Lung (tissue), 12 donors: ENCODE results near the gene PAPSS2. TPM values are rescaled to one million over a fixed set of nuclear protein-coding genes. Genes with fewer than 3 reads are reported as not detected.

Source experiments
- ATAC-seq: fragments of 200-7000 bp; cut with Tn5 transposase; one replicate; pipeline ENCODE4 v1.9.1; 2020; ENCODE audit warnings: moderate number of reproducible peaks; ENCODE audit not compliant: insufficient read depth, low FRiP score
- DNase-seq, 3 donors: peaks; one replicate each; pipeline ENCODE4 v3.0.0-alpha.2; 2013 to 2017
- H3K27ac ChIP-seq, 2 donors: one replicate each; pipeline ENCODE4 v1.5.1; 2013; ENCODE audit warnings: mild to moderate bottlenecking in 2 of 2, moderate library complexity in 2 of 2, control low read depth in 1 of 2, inconsistent platforms in 1 of 2, low read depth in 1 of 2, low read length in 1 of 2
- H3K27me3 ChIP-seq, 3 donors: one replicate each; pipeline ENCODE4 v1.5.1; 2013; ENCODE audit warnings: low read length in 2 of 3; ENCODE audit not compliant: control insufficient read depth in 3 of 3, insufficient read depth in 3 of 3
- H3K36me3 ChIP-seq, 4 donors: one replicate each; pipeline ENCODE4 v1.5.1; 2013; ENCODE audit warnings: low read length in 4 of 4, mild to moderate bottlenecking in 1 of 4, moderate library complexity in 1 of 4; ENCODE audit not compliant: control insufficient read depth in 4 of 4, insufficient read depth in 4 of 4
- H3K4me1 ChIP-seq, 5 donors: one replicate each; pipeline ENCODE4 v1.5.1; 2013; ENCODE audit warnings: low read length in 5 of 5, mild to moderate bottlenecking in 2 of 5, moderate library complexity in 1 of 5; ENCODE audit not compliant: control insufficient read depth in 5 of 5, insufficient read depth in 5 of 5
- H3K4me3 ChIP-seq: one replicate; pipeline ENCODE4 v1.5.1; 2013; ENCODE audit warnings: mild to moderate bottlenecking, control low read depth, moderate library complexity
- H3K9ac ChIP-seq, 2 donors: one replicate each; pipeline ENCODE4 v1.5.1; 2013; ENCODE audit warnings: low read length in 2 of 2, control low read depth in 1 of 2; ENCODE audit not compliant: insufficient read depth in 1 of 2
- H3K9me3 ChIP-seq, 4 donors: one replicate each; pipeline ENCODE4 v1.5.1; 2013; ENCODE audit warnings: low read length in 3 of 4, mild to moderate bottlenecking in 1 of 4, moderate library complexity in 1 of 4; ENCODE audit not compliant: control insufficient read depth in 4 of 4, insufficient read depth in 3 of 4
- CTCF ChIP-seq: IDR thresholded peaks from 2 replicates; pipeline ENCODE4 v1.5.1; 2012; ENCODE audit warnings: mild to moderate bottlenecking; ENCODE audit errors: control extremely low read depth, extremely low read depth
- WGBS, 2 donors: extraction: QIAGEN DNeasy Blood & Tissue Kit; methylation state at CpG; one replicate each; pipeline ENCODE4 v1.1.7; 2013; 5-methylcytosine and 5-hydroxymethylcytosine counted together
- polyA plus RNA-seq, 2 donors: library from polyadenylated mRNA; stranded (reverse); fragments of 200-250 nt; gene quantifications; one replicate each; pipeline ENCODE4 v1.2.1, GENCODE V29; 2013
- total RNA-seq, 2 donors: library from RNA; depleted of rRNA in 1 of 2; stranded (reverse); fragments of >200 nt in 1 of 2; gene quantifications; one replicate each; pipeline ENCODE4 v1.2.1, GENCODE V29; 2014 to 2021
- donor health status: control.
- donor health status: control.
- donor health status: Bipolar disorder and iron deficiency.
- donor health status: healthy.
- donor health status: DM: yes; HTN: yes; CAD: no.

PAPSS2 gene
- total and polyA plus RNA-seq, 4 donors = 29.0 to 107 (median 81.1) TPM

- no peak overlapping the region for H3K27ac ChIP-seq
- no peaks in the 10 kb centered on the region for H3K27me3 ChIP-seq
- DNase-seq = no peak
- H3K4me1 ChIP-seq = peaks cover 0 to 2% (median 0%) of the 10 kb centered on the region in 5 donors
- H3K4me3 ChIP-seq = no peak overlapping the region
- H3K36me3 ChIP-seq = peaks cover 0 to 17% (median 6%) of the 10 kb centered on the region in 4 donors
- no peak for ATAC-seq
- no peaks in the 10 kb centered on the region for H3K9me3 ChIP-seq
- no peak overlapping the region for H3K9ac ChIP-seq
- 82 to 91% methylated on average over 8 of the region's 8 CpGs for WGBS, 2 donors
- TF ChIP-seq CTCF = no peak
Measured at GRCh38 chr10:87753995-87754866, 94.6 kb downstream of the PAPSS2 start.

- Histone ChIP-seq H3K4me1 (peaks cover 0 to 5% (median 0%) of the 10 kb centered on the region in 5 donors), H3K36me3 (peaks cover 0 to 22% (median 8%) of the 10 kb centered on the region in 4 donors), H3K9ac (no peak overlapping the region), H3K9me3 (no peaks in the 10 kb centered on the region), H3K27me3 (no peaks in the 10 kb centered on the region), H3K4me3 (no peak overlapping the region), H3K27ac (no peak overlapping the region)
- no peak for ATAC-seq
- TF ChIP-seq CTCF = no peak
- WGBS, 2 donors = 86 to 93% methylated on average over 1 of the region's 1 CpG
- DNase-seq = no peak
Measured at GRCh38 chr10:87757685-87758084, 98.0 kb downstream of the PAPSS2 start.

DNA sequence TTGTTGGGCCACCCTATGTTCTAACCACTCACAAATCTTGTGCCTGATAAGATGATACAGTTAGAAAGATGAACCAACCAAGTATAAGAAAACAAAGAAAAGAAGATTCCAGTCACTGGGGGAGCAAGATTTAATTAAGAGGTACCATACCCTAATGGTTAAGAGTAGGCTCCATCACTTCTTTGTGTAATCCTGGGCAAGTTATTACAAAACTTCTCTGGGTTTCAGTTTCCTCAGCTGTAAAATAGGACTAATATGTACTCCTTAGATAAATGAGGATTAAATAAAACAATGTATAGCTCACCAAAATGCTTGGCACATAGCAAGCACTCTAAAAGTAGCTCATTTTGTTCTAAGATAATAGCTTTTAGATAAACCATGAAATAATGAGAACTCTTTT lies 99.9 kb downstream of the PAPSS2 start:
- Histone ChIP-seq H3K9me3 (no peaks in the 10 kb centered on the region), H3K9ac (no peak overlapping the region), H3K4me1 (peaks cover 0 to 5% (median 0%) of the 10 kb centered on the region in 5 donors), H3K27ac (no peak overlapping the region), H3K27me3 (no peaks in the 10 kb centered on the region), H3K36me3 (peaks cover 0 to 17% (median 8%) of the 10 kb centered on the region in 4 donors), H3K4me3 (no peak overlapping the region)
- no peak for TF ChIP-seq CTCF
- DNase-seq (no peak), ATAC-seq (no peak)
